Stimulated activated CD8-positive, alpha-beta memory T cell treated with anti-CD3 and anti-CD28 coated beads, Interleukin-4, amount 100 ng/mL, for 1 hour (primary cell): ENCODE data around the gene OOSP3.
"Not testable (repeated sequence)": the region's sequence is repeated elsewhere in the genome, so short reads cannot be mapped to it uniquely, and the experiment has no call there.

Experiments
- DNase-seq, 2 donors: peaks; one replicate each; pipeline ENCODE4 v3.0.0-alpha.2; 2020; ENCODE audit warnings: low read depth in 2 of 2, low spot score in 1 of 2

OOSP3 gene, protein sequence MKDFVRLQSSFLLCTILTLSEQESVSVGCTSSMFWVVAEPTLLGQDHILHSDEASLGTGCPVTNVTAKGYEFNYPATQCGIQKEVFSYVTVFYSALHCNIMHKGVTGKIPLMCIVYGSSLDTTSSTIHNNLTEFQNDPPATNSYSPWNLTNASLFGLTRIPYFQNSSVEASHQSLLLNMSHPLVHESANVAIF

GRCh38 chr11:59878575-59878974 is at the start of gene OOSP3:
Gene OOSP3 (plus strand): TSS chr11:59878782. CDS start chr11:59878809, 27 bp downstream.
- no peak for DNase-seq

DNA sequence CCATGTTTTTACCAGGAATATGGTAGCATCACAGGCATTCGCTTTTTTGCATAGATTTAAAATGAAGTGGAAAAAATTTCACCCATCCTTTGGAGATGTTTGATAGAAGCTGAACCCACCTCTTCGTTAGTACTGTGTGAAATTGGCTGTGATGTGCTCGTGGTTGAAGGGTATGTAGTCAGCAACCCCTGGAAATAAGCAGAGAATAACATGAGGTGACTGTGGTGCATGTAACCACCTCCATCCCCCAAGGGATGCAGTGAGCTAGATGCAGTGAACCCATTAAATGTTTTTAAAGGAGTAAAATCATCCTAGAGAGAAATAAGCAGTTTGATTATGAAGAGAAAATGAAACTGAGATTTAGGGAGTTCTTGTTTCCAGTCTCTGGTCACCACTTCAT is 49.2 kb upstream of the OOSP3 start:
- no peak for DNase-seq

GRCh38 chr11:59833602-59834001 is 45.0 kb upstream of the OOSP3 start:
- DNase-seq, result no peak

GRCh38 chr11:59839615-59840014 is 39.0 kb upstream of the OOSP3 start:
- no peak for DNase-seq

DNA sequence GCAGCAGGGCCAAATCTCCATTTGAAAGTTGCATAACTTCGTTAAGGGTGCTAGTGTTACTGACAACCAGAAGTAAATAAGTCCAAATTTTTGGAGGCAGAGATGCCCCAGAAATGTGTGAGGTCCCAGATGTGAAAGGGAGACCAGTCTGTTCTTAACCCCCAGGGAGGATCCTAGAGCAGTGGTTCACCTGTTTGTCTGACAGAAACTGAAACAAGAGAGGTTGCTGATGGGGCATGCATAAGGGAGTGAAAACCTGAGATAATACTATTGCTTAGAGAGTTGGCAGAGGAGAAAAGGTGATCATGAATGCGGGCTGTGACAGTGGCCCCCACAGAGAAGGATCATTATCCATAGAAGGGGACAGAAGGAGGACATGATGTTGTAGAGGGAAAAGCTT is 37.1 kb upstream of the OOSP3 start:
- no peak for DNase-seq

DNA sequence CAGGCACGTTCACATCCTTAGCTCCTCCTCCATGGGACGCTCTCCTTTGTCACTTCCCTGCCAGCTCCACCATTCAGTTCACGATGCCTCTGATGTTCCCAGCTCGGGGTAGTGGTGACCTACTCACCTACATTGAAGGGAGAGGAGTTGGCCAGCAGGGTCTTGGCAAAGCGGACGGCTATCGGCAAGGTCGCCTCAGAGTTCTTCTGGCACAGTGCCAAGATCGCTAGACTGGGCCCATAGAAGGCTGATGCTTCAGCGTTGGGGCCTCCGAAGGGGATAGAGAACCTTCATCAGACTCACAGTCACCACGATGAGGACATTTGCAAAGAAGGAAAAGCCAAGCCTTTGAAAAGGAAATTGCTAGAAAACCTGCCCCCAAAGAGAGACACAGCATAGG is 36.3 kb upstream of the OOSP3 start:
- DNase-seq, result no peak

DNA sequence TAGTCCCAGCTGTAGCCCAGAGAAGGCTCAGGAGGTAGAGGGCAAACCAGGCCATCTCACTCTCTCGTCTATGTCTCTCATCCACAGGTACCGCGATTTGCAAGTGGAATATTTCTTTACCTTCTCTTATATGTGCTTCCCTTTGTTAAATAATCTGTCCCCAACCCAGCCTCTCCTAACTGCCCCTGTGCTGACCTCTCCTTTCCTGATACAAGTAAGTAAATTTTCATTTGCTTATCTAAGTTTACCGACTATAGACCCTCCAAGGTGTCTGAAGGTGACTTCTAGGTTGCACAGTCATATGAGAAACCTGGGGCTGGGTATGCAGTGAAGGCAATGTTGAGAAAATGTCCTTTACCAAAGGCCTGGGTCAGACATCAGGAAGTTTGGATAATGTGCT is 33.2 kb upstream of the OOSP3 start, which contains the start of gene CBLIF:
TSS of gene CBLIF (minus strand) at position 101 of the 400 bp plus-strand sequence. CDS start at position 55, 46 bp downstream.
- no peak for DNase-seq

DNA sequence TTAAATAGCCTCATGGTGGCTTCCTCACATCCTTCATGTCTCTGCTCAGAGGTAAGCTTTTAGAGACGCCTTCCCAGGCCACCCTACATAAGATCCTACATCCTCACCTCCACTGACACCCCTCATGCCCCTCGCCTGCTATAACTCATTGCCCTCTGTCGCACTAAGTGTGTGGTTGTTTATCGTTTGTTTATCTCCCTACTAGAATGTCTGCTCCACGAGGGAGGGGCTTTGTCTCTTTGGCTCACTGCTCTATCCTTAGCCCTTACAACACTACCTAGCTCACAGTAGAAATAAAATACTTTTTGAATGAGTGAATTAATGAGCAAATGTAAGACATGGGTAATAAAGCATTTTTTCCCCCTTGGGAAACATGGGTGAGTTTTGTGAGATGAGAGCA is 32.0 kb upstream of the OOSP3 start:
- no peak for DNase-seq

DNA sequence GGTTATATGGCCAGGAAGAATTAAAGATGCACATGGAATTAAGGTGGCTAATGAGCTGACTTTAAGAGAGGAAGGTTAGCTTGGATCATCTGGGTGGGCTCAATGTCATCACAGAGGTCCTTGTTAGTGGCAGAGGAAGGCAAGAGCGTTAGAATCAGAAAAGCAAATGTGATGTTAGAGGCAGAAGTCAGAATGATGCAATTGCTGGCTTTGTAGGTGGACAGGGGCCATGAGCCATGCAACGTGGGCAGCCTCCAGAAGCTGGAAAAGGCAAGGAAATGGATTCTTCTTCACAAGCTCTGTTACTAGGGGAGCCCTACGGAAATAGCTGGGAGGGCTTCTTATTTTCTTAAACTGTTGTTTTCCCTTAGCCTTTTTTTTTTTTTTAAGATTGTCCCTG is 31.0 kb upstream of the OOSP3 start:
- DNase-seq, result no peak

DNA sequence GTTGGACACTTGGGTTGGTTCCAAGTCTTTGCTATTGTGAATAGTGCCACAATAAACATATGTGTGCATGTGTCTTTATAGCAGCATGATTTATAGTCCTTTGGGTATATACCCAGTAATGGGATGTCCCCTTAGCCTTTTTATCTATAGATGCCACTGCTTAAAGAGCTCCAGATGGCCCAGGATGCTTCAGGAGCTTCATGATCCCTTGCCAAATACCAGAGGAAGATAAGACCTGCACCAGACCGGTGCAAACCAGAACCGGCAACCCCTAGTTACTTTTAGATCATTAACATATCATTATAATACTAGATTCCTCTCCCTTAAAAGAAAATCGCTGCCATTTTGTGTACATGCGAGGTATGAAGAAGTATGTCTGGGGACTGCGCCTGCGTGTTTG is 30.1 kb upstream of the OOSP3 start:
- DNase-seq, result not testable (repeated sequence)

- DNase-seq, result no peak
Observed at GRCh38 chr11:59849129-59849528, 29.5 kb upstream of the OOSP3 start.

DNA sequence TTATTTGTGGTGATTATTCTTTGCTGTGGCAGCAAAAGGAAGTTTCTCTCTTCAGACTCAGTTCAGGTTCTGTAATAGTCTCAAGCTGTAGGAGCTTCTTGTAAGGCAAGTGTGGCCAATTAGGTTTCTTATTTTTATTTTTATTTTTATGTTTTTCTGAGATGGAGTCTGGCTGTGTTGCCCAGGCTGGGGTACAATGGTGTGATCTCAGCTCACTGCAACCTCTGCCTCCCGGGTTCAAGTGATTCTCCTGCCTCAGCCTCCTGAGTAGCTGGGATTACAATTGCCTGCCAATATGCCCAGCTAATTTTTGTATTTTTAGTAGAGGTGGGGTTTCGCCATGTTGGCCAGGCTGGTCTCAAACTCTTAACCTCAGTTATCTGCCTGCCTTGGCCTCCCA is 29.0 kb upstream of the OOSP3 start:
- DNase-seq, result not testable (repeated sequence)

GRCh38 chr11:59851416-59851815 is 27.2 kb upstream of the OOSP3 start:
- DNase-seq, result not testable (repeated sequence)

- DNase-seq, result no peak
Observed at GRCh38 chr11:59854871-59855270, 23.7 kb upstream of the OOSP3 start.

- DNase-seq, result no peak
Observed at GRCh38 chr11:59857439-59858434, 20.8 kb upstream of the OOSP3 start.

- no peak for DNase-seq
Observed at GRCh38 chr11:59859673-59860072, 18.9 kb upstream of the OOSP3 start.

- DNase-seq, result no peak
Observed at GRCh38 chr11:59862252-59862651, 16.3 kb upstream of the OOSP3 start.

DNA sequence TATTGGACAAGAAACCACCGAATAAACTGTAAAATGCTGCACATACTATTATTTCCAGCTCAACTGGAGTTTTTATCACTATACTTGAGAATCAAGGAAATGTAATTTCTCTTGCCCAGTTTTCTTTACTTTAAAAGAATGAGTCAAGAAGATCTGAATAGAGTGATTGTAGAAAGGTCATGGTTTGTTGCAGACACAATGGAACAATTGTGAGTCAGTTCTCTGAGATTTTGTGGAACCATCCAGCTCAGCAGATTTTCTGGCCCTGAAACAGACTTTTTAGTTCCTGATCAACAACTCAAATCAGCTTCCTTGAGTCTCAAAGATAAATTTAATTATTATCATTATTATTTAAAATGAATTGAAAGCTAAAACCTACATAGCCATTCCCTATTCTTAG is 13.6 kb upstream of the OOSP3 start:
- DNase-seq, result no peak

- no peak for DNase-seq
Observed at GRCh38 chr11:59866397-59866796, 12.2 kb upstream of the OOSP3 start, which contains the start of gene TCN1. Gene TCN1 (minus strand): TSS chr11:59866487. CDS start chr11:59866470, 17 bp downstream.

- no peak for DNase-seq
Observed at GRCh38 chr11:59866836-59867235, 11.7 kb upstream of the OOSP3 start.

- no peak for DNase-seq
Observed at GRCh38 chr11:59867946-59868345, 10.6 kb upstream of the OOSP3 start.

GRCh38 chr11:59872076-59872475 is 6.5 kb upstream of the OOSP3 start:
- no peak for DNase-seq
